HG03135 (cell line): ENCODE measurements around the gene TPST1.

Experiments
- ATAC-seq: cut with Tn5 transposase; IDR thresholded peaks from one replicate; pipeline ENCODE4 v1.9.1; 2021; ENCODE audit warnings: mild to moderate bottlenecking, moderate library complexity; ENCODE audit not compliant: unreplicated experiment

The TPST1 gene

DNA sequence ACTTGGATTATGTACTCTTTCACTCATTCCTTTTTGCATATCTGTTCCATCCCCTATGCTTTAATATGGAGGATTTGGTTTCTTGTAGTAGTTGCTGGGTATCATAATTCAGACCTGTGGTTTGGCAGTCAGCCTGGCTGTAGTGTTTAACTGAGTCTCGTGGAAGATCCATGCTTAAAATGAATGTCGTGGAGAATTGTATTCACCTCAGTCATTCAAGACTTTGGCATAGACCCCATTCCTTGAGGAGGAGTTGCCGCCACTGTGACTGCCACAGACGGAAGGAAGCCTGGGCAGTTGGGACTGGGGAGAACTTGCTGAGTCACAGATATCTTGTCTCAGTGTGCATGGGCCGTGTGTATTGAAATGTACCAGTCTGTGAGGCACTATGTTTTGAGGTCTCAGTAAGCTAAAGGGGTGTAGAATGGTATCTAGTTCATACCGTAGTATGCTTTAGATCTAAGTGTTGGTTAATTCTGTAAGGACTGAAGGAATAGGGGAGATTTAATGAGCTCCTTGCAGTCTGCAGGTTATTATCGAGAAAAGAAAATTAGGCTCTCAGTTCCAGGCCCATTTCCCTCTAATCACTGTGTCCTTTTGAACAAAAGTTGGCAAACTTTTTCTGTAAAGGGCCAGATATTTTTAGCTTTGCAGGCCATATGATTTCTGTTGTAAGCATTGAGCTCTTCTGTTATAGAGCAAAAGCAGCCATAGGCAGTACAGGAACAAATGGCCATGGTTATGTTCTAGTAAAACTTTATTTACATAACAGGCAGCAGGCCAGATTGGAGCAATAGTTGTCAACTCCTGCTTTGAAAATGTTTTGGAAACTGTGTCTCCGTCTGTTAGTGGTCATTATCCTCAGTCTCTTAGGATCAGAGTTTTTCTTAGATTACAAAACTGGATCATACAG lies 76.8 kb downstream of the TPST1 start:
- no peak for ATAC-seq

DNA sequence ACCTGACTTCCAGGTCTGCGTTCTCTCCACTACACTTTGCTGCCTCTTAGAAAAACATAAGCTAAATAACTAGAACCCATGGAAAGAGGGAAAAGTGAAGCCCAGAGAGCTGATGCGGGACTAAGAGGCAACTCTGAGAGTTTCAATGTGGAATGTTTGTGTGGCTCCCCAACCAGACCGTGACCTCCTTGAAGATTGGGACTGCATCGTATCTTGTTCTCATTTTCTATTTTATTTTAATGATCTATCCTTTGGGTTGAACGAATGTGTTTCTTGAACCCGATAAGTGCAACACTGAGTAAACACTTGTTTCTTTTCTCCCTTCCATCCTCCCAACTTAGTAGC lies 77.4 kb downstream of the TPST1 start:
- ATAC-seq, result no peak

DNA sequence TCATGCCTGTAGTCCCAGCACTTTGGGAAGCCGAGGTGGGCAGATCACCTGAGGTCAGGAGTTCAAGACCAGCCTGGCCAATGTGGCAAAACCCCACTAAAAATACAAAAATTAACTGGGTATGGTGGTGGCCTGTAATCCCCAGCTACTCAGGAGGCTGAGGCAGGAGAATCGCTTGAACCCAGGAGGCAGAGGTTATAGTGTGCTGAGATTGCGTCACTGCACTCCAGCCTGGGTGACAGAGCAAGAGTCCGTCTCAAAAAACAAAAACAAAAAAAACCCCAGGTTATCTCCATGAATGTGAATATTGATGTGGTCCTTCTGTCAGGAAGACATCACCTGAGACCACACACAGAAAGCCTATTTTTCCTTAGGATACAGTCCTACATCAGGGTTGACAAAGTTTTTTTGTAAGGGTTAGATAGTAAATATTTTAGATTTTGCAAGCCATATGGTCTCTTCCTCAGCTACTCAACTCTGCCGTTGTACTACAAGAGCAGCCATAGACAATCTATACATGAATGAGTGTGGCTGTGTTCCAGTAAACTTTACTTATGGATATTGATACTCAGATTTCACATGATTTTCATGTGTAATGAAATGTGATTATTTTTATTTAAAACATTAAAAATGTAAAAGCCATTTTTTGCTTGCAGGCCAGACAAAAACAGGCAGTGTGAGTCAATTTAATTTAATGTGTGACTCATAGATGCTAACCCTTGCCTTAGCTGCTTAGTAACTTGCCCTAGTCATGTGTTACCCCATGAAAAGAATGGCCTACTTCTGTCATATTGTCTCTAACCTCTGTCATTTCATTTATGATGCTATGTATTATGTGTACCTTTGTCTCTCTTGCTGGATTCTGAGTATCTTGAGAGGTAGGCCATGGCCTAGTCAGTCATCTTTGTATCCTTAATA lies 78.1 kb downstream of the TPST1 start:
- no peak for ATAC-seq

DNA sequence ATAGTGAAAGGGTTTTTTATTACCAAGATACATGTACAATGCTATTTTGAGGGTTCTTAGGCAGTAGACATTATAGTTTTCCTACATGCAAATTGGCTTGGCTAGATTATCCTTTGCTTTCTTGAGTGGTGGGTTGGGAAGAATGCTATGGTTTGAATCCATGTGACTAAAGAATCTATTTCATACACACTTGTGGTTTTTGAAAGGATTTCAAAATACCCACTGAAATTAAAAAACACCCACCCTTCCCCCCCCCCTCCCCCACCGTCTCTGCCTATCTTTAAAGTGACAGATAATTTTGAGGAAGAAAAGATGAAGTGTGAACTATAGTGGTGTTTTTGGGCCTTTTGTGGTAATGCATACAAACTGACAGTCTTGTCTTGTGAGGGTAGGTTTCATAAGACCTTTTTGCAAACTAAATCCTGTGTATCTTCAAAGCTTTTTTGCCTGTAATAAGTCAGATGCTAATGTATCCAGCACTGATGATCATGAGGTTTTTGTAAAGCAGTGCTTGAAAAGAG lies 90.9 kb downstream of the TPST1 start:
- ATAC-seq, result no peak

DNA sequence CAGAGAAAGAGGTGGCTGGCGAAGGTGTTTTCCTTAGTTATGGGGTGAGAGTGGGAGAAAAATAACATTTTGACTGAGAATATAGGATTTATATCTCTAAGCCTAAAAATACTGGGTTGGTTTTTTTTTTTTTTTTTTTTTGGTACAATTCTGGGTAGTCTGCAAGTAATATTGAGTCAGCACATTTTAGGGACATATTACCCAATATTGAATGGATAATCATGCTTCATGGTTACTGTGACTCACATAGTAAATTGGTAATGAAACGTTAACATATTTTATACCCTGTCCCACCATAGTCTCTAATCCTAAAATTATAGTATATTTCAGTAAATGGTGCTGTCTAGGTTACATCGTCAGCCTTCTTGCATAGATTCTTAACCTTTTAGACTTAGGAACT lies 91.4 kb downstream of the TPST1 start:
- ATAC-seq, result no peak

DNA sequence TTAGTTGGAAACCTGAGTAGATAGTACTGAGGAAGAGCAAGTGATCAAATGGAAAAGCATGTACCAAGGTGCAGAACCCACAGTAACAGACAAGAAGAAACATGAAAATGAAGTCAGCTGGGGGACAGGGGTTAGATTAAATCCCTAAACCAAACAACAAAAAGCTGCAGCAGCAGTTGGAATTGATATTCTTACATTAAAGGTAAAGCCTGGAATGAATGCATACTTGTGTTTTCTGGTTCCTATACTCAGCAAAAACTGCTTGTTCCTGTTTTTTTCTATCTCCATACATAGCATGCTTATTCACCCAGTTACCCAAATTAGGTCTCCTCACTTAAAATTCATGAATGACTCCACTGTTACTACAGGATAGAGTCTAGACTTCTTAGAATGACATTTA lies 92.4 kb downstream of the TPST1 start:
- no peak for ATAC-seq

DNA sequence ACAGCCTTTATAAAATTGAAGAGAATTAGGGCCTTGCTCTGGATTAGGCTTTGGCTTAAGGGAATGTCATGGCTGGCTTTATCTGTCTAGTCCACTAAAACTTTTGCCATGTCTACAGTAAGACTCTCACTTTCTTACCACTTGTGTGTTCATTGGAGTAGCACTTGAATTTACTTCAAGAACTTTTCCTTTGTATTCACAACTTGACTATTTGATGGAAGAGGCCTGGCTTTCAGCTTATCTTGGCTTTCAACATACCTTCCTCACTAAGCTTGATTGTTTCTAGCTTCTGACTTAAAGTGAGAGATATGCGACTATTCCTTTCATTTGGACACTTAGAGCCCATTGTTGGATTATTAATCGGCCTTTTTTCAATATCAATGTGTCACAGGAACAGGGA lies 96.1 kb downstream of the TPST1 start:
- no peak for ATAC-seq

DNA sequence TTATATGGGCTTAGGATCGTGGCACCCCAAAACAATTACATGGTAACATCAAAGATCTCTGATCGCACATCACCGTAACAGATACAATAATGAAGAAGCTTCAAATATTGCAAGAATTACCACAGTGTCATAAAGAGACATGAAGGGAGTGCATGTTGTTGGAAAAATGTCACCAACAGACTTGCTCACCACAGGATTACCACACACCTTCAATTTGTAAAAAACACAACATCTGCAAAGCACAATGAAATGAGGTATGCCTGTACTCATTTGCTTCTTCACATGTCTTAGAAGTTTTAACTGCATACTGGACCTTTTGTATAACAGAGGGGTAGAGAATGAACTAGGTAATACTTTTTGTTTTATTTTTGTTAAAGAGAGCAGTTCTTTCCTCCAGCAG lies 96.6 kb downstream of the TPST1 start:
- no peak for ATAC-seq

DNA sequence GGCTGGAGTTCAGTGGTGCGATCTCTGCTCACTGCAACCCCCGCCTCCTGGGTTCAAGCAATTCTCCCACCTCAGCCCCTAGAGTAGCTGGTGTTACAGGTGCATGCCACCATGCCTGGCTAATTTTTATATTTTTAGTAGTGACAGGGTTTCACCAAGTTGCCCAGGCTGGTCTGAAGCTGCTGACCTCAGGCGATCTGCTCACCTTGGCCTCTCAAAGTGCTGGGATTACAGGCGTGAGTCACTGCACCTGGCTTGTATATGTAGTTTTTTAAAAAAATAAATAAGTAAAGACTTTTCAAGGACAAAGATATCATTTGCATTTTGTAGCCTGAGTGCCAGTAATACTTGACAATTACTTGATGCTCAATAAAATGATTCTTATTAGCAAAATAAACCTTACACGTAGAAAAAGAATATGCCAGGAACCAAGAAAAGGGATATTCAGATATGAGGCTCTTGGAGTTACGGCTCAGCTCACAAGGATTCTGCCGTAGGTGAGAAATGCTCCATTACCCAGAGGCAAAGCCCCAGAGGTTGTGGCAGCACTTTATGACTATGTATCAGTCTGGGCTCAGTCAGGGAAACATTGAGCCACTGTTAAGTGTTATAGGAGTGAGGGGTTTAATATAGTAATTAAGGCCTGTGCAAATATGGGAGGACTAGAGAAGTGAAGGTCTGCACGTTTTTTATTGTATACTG lies 98.5 kb downstream of the TPST1 start:
- ATAC-seq, result no peak

DNA sequence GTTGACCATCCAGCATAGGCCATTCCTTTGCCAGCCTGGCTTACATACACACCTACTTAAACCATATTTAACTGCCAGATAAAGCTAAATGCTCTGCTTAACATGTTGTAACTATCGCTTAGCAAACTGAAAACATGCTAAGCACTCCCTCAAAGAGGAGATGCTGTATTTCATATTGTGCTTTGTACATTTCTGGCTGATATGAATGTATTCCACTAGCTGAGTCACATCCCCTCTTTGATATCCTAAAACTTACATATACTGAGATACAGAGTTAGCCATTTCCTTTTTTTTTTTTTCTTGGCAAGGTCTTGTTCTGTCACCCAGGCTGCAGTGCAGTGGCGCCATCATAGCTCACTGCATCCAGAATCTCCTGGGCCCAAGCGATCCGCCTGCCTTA lies 99.4 kb downstream of the TPST1 start:
- ATAC-seq, result no peak

DNA sequence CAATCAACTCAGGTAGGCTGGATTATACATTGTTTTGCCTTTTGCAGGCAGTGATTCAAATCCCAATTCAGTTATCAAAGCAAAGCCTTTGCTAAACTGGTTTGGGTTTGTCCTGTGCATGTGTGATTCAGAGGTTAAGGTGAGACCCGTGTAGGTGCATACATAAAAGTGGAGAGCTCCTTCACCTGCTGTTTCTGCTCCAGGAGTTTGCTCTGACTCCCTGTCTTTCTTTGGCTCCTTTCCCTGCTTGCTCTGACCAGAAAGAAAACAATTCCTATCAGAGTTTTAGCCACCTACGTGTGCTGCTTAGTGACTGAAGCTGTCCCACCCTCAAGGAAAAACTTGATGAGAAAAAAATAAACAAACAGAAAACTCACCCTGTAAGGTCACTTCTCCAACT lies 101.1 kb downstream of the TPST1 start:
- no peak for ATAC-seq

DNA sequence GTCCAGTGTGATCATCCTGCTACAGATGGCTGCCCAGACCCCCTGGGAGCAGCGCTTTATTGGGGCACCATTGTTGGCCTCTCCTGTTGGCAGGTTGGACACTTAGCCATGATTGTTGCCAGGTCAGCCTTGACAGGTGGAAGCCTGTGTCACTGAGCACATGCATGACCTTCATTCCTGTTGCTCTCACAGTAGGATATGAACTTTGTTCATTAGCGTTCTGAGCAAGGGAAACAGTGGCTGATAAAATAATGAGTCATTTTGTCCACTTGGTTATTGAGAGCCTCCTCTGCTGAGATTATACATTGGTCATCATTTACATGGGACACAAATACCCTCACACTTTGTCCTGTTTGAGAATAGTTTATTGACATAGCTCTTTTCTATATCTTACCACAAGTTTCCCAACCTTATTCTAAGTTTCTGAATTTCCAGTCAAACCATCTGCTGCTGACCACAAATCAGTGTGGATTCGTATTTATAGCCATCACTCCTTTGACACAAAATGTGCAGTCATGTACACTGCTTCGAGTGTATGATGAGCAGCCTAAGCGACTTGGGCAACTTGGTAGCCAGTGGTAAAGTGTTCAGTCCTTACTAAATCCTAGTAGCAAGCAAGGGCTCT lies 102.6 kb downstream of the TPST1 start:
- ATAC-seq, result no peak

DNA sequence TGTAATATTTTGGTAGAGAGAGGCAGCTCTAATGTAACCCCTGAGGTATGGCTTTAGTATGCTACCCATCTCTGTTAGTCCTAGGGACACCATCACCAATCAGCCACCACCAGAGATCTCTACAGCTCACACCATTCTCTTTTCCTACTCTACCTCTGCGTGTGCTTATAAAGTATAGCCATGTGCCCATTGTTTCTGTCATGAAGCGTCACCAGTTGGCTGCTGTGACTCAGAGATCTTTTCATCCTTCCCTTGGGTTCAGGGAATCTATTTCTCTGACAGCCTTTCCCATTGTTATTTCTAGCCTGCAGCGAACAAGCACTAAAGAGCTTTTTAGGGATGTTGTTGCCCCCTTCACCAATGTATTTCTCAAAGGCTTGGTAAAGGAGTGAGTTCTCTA lies 103.3 kb downstream of the TPST1 start:
- no peak for ATAC-seq

DNA sequence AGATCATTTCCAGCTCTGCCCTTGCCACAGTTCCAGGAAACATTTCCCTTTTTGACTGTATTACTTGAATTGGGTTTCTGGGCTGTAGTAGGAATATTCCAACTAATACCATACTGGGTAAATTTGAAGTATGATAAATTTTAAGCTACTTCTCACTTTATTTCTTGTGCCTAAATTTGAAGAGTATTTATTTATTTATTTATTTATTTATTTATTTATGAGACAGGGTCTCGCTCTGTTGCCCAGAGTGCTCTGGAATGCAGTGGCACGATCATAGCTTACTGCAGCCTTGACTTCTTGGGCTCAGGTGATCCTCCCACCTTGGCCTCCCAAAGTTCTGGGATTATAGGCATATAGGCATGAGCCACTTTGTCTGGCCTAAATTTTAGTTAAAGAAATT lies 105.5 kb downstream of the TPST1 start:
- ATAC-seq, result no peak

DNA sequence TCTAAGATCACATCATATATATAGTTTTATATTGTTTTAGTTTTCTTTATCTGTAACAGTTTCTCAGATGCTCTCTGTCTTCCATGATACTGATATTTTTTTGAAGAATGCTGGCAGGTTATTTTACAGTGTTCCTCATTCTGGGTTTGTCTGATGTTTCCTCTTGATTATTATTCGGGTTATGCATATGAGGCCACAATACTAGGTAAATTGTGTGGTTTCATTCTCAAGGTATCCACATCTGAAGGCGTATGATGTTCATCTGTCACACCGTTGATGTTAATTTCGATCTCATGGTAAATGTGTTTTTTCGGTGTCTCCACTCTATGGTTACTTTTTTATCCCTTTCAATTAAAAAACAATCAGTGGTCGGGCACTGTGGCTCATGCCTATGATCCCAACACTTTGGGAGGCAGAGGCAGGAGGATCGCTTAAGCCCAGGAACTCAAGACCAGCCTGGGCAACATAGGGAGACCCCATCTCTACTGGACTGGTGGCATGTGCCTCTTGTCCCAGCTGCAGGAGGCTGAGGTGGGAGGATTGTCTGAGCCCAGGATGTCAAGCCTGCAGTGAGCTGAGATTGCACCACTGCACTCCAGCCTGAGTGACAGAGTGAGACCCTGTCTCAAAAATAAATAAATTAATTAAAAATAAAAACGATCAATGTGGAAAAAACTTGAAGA lies 108.9 kb downstream of the TPST1 start:
- ATAC-seq, result no peak

DNA sequence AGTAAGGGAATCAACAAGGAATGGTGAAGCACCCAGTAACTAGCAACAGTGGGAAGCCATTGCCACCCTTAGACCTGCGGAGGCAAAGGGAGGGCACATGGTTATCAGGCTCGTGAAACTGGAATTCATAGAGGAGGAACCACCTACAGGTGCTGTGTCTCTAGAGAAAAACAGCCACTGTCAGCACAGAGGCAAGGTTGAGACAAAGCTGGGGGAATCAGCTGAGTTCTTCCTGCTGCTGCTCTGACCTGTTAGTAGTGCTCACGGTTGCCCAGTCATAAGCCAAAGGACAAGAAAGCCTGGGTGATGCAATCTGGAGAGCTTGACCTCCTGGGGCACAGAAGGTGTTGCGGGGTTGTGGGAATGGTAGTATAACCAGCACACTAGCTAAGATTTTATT lies 110.1 kb downstream of the TPST1 start:
- no peak for ATAC-seq

DNA sequence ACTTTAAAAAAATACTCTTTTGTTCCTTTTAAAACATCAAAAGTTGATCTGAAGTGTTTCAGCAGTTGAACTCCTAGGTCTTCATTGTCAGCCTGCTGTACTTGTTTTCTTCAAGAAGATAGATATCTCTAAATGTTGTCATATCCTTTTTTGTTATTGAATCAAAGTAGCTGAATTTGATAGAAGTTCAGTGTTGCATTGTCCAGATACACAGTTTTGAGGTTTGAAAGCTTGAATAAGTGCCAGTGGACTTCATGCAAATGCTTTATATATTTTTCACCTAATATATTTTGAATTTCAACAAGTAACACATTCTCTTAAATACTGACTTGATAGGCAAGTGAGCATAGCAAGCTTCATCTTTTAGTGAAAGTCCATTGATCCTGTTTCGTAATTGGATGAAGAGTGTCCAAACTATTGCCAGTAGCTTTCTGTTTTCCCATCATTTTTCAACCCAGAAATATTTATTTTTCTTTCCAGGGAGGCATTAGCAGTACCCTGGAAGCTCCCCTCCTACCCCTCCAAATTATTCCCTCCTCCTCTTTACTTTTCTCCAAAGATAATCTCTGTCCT lies 114.4 kb downstream of the TPST1 start:
- ATAC-seq, result no peak

DNA sequence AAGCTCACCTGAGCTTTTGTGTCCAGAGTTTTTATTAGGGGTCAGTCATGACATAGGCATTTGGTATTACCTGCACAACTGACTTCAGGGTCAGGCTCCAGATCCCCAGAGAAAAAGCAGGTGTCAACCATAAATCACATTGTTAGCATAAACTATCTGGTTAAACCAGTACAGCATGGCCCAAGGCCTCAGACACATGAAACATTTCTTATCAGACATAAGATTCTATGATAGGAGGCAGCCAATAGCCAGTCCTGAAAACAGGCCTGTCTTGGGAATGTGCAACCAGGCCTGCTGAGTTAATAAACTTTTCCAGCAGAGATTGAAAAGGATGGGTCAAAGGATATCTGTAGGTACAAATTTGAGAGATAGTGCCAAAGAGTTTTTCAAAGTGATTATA lies 116.1 kb downstream of the TPST1 start:
- no peak for ATAC-seq

DNA sequence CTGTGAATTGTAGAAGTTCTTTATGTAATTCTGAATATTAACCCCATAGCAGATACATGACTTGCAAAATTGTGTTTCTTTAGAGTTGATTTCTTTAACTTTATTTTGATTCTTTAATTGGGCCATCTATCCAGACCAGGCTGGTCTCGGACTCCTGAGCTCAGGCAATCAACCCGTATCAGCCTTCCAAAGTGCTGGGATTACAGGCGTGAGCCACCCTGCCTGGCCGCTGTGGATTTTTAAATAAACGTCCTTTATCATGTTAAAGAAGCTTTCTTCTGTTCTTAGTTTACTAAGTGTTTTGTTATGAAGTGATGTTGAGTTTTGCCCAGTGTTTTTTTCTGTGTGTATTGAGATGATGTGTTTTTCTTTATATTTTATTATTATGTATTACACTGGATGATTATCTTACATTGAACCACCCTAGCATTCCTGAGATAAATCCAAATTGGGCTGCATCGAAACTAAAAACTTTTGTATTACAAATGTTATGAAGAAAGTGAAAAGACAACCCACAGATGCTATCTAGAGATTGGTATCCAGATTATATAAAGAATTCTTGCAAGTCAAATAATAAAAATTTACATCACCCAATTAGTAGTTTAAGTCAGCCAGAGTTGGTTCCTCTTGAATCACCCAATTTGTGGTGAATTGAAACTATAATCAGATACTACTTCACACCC lies 118.1 kb downstream of the TPST1 start:
- no peak for ATAC-seq
